Testis (tissue), 2 donors: ENCODE measurements around the gene TUBGCP6.

Experiments
- POLR2A ChIP-seq: fragments of 450-650 bp; IDR thresholded peaks from one replicate; pipeline ENCODE4 v1.6.1; 2017; ENCODE audit warnings: antibody characterized with exemption, mild to moderate bottlenecking, moderate library complexity
- TF ChIP-seq, protein P1 (sequence below), 3 experiments: fragments of 450-650 bp in 2 of 3; fragments of 200-600 bp in 1 of 3; sonication (generic) in 1 of 3; IDR thresholded peaks; one replicate each; pipeline ENCODE4 v1.5.1; 2016 to 2019; ENCODE audit warnings: antibody characterized with exemption in 3 of 3, mild to moderate bottlenecking in 2 of 3, moderate library complexity in 1 of 3

DNA sequence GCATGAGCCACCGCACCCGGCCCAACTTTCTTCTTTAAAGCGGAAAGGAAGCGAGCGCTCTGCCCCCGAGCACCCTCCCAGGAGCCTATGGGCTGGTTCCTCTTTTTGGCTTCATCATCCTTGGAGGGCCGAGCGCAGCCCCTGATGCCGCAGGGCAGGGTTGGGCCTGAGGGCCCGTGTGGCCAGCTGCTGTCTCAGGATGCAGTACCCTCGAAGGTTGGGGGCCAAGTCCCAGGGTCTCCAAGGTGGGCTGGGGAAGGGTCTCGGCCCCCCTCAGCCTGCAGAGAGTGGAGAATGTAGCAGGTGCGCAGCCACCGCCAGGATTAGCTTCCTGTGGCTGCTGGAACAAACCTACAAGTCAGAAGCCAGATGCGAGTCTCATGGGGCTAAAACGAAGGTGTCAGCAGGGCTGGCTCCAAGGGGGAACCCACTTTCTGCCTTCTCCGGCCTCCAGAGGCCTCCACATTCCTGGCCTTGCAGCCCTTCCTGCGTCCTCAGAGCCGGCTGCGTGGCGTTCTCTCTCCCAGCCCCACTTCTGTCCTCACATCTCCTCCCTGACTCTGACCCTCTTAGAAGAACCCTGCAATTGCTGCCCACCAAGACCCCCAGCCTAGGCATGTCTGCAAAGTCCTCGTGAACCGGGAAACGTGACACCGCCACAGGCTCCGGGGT lies 71.4 kb downstream of the TUBGCP6 start:
- TF ChIP-seq POLR2A: no peak
- TF ChIP-seq, protein P1, sequence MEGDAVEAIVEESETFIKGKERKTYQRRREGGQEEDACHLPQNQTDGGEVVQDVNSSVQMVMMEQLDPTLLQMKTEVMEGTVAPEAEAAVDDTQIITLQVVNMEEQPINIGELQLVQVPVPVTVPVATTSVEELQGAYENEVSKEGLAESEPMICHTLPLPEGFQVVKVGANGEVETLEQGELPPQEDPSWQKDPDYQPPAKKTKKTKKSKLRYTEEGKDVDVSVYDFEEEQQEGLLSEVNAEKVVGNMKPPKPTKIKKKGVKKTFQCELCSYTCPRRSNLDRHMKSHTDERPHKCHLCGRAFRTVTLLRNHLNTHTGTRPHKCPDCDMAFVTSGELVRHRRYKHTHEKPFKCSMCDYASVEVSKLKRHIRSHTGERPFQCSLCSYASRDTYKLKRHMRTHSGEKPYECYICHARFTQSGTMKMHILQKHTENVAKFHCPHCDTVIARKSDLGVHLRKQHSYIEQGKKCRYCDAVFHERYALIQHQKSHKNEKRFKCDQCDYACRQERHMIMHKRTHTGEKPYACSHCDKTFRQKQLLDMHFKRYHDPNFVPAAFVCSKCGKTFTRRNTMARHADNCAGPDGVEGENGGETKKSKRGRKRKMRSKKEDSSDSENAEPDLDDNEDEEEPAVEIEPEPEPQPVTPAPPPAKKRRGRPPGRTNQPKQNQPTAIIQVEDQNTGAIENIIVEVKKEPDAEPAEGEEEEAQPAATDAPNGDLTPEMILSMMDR (IDR thresholded peaks at IDR 0.05): no peak
